Suprapubic skin (tissue), 4 donors: ENCODE data around the gene COL4A6. TPM values are rescaled to one million over a fixed set of nuclear protein-coding genes. Genes with fewer than 3 reads are reported as not detected.

Source experiments
- DNase-seq, 2 donors: peaks; one replicate each; pipeline ENCODE4 v3.0.0-alpha.2; 2019; ENCODE audit warnings: low spot score in 2 of 2
- H3K27ac ChIP-seq: fragments of 200-600 bp; sonication (generic); one replicate; pipeline ENCODE4 v1.5.1; 2019
- H3K27me3 ChIP-seq: fragments of 200-600 bp; sonication (generic); one replicate; pipeline ENCODE4 v1.5.1; 2019
- H3K36me3 ChIP-seq: fragments of 200-600 bp; sonication (generic); one replicate; pipeline ENCODE4 v1.5.1; 2019
- H3K4me1 ChIP-seq: fragments of 200-600 bp; sonication (generic); one replicate; pipeline ENCODE4 v1.5.1; 2019
- H3K4me3 ChIP-seq: fragments of 200-600 bp; sonication (generic); one replicate; pipeline ENCODE4 v1.5.1; 2019; ENCODE audit warnings: mild to moderate bottlenecking
- H3K9me3 ChIP-seq: fragments of 200-600 bp; sonication (generic); one replicate; pipeline ENCODE4 v1.5.1; 2019
- EP300 ChIP-seq: sonication (generic); formaldehyde crosslinking; IDR thresholded peaks from one replicate; pipeline ENCODE4 v1.6.1; 2017; ENCODE audit warnings: antibody characterized with exemption
- POLR2A ChIP-seq, 2 donors: fragments of 450-650 bp; IDR thresholded peaks; one replicate each; pipeline ENCODE4 v1.6.1; 2017; ENCODE audit warnings: antibody characterized with exemption in 2 of 2, mild to moderate bottlenecking in 2 of 2, moderate library complexity in 2 of 2
- POLR2AphosphoS5 ChIP-seq, 3 donors: sonication (generic); formaldehyde crosslinking; IDR thresholded peaks; one replicate each; pipeline ENCODE4 v1.6.1; 2017; ENCODE audit warnings: antibody characterized with exemption in 3 of 3
- WGBS: methylation state at CpG from one replicate; pipeline ENCODE4 v1.1.5; 2018; 5-methylcytosine and 5-hydroxymethylcytosine counted together
- total RNA-seq, 4 donors: library from RNA; depleted of rRNA; stranded (reverse); fragments of >200 nt; gene quantifications; one replicate each; pipeline ENCODE4 v1.1.0, GENCODE V29; 2016
- TF ChIP-seq, protein P1 (sequence below), 2 donors: fragments of 200-600 bp in 1 of 2; fragments of 450-650 bp in 1 of 2; sonication (generic) in 1 of 2; IDR thresholded peaks; one replicate each; pipeline ENCODE4 v1.5.1; 2016 to 2019; ENCODE audit warnings: antibody characterized with exemption in 2 of 2, mild to moderate bottlenecking in 1 of 2, moderate library complexity in 1 of 2

Gene COL4A6
- total RNA-seq, 4 donors from 2014 or later, result 14.9 to 20.7 (median 16.5) TPM

DNA sequence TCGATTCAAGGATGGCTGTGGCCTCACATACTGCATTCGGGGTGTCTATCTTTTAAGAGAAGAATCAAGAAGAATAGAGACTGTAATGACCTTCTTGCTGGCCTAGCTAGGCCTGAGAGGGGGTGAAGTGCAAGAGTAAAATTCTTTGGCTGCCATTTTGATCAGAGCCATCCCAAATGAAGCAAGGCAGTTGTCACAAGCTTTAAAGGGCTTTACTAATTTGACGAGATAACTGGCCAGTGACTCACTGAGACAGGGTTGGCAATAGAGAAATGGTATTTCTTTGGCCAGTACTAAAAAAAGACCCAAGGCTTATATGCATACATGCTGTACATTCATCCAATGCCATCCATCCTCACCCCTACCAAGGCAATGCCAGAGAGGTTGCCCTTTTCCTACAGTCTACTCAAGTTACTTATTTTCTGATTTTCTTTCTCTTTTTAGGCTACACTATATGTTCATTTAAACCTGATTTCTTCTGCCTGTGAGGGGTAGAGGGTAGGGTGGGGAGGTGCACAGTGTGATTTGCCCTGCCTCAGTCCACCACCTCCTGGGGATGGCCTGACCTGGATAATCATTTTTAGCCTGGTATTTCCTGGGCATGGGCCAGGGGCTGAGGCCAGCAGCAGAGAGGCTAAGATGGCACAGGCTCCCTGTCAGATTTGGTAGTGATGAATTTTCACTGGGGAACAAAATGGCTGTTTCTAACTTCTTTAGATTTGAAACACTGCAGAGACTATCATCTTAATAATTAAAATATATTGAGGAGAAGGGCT is 314.4 kb downstream of the COL4A6 start:
- 79% methylated on average over 3 of the region's 3 CpGs for WGBS

DNA sequence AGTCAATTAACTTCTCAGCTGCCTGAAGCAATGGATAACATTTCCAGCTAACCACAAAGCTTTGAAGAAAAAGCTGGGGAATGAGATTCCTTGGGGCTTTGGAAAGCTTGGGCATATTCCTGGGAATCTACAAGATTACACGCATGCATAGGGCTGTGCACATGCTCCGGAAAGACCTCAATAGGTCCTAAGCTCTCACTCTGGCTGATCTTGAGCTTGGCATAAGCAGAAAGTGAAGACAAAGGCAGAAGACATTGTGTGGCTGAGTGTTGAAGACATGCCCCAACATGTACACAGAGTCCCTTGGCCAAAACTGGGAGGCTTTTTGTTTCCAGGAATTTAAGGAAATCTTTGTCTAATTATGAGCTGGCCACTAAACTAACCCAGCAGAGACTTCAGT is 315.5 kb downstream of the COL4A6 start:
- 66% methylated on average over 2 of the region's 2 CpGs for WGBS
- Histone ChIP-seq H3K4me1 (peaks cover 5% of the 10 kb centered on the region), H3K4me3 (no peak overlapping the region), H3K36me3 (no peaks in the 10 kb centered on the region), H3K9me3 (no peaks in the 10 kb centered on the region), H3K27me3 (no peaks in the 10 kb centered on the region), H3K27ac (no peak overlapping the region)
- no peak for TF ChIP-seq POLR2A (IDR thresholded peaks at IDR 0.05)
- TF ChIP-seq POLR2AphosphoS5 (IDR thresholded peaks at IDR 0.05), result no peak
- TF ChIP-seq EP300, result no peak
- TF ChIP-seq, protein P1, sequence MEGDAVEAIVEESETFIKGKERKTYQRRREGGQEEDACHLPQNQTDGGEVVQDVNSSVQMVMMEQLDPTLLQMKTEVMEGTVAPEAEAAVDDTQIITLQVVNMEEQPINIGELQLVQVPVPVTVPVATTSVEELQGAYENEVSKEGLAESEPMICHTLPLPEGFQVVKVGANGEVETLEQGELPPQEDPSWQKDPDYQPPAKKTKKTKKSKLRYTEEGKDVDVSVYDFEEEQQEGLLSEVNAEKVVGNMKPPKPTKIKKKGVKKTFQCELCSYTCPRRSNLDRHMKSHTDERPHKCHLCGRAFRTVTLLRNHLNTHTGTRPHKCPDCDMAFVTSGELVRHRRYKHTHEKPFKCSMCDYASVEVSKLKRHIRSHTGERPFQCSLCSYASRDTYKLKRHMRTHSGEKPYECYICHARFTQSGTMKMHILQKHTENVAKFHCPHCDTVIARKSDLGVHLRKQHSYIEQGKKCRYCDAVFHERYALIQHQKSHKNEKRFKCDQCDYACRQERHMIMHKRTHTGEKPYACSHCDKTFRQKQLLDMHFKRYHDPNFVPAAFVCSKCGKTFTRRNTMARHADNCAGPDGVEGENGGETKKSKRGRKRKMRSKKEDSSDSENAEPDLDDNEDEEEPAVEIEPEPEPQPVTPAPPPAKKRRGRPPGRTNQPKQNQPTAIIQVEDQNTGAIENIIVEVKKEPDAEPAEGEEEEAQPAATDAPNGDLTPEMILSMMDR (IDR thresholded peaks at IDR 0.05), result no peak
- DNase-seq, result no peak

More for the DNA sequence above, 314.4 kb downstream of the COL4A6 start:
- no peak overlapping the region for H3K4me3 ChIP-seq
- DNase-seq, result no peak
- no peaks in the 10 kb centered on the region for H3K36me3 ChIP-seq
- no peak for TF ChIP-seq POLR2A (IDR thresholded peaks at IDR 0.05)
- no peaks in the 10 kb centered on the region for H3K27me3 ChIP-seq
- H3K9me3 ChIP-seq, result no peaks in the 10 kb centered on the region
- H3K4me1 ChIP-seq, result peaks cover 5% of the 10 kb centered on the region
- no peak overlapping the region for H3K27ac ChIP-seq

DNA sequence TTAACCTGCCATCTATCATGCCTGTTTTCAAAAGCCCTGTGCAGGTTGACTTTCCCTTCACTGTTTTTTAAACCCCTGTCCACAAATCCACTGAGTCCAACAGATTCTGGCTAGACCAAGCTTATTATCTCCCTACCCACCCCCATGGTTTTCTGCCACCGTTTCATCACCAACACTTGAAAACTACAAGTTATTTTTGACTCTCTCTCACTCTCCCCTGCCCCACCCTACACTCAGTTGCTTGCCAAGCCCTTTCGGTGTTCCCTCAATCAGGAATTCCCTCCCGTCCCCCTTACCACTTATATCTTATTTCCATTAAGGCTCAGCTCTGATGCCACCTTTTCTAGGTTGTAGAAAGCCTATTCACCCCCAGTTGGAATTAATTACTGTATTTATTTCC is 316.9 kb downstream of the COL4A6 start:
- Histone ChIP-seq H3K4me1 (peaks cover 5% of the 10 kb centered on the region), H3K4me3 (no peak overlapping the region), H3K36me3 (no peaks in the 10 kb centered on the region), H3K27ac (no peak overlapping the region), H3K27me3 (no peaks in the 10 kb centered on the region), H3K9me3 (no peaks in the 10 kb centered on the region)
- 29% methylated on average over 3 of the region's 3 CpGs for WGBS
- TF ChIP-seq POLR2A (IDR thresholded peaks at IDR 0.05) (no peak), EP300 (no peak), POLR2AphosphoS5 (IDR thresholded peaks at IDR 0.05) (no peak)
- TF ChIP-seq, protein P1 (IDR thresholded peaks at IDR 0.05), result no peak
- no peak for DNase-seq

DNA sequence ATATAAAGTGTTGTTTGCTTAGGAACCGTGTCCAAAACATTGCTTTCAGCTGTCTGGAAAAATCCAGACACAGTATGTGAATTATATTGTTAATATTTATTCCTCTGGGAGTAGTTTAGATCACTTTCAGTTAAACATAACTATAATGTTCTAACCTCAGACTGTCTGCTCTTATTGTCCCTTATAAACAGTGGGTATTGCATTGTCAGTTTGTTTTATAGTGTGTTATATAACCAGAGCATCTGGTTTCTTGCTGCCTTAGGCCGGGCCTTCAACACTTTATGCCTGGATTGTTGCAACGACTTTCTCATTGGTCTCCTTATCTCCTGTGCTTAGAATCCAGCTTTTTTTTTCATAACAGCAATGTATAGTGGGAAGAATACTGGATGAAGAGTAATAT is 320.2 kb downstream of the COL4A6 start:
- Histone ChIP-seq H3K27ac (no peak overlapping the region), H3K36me3 (no peaks in the 10 kb centered on the region), H3K4me1 (peaks cover 3% of the 10 kb centered on the region), H3K27me3 (no peaks in the 10 kb centered on the region), H3K4me3 (no peak overlapping the region), H3K9me3 (no peaks in the 10 kb centered on the region)
- TF ChIP-seq POLR2AphosphoS5 (IDR thresholded peaks at IDR 0.05) (no peak), EP300 (no peak), POLR2A (IDR thresholded peaks at IDR 0.05) (no peak)
- TF ChIP-seq, protein P1 (IDR thresholded peaks at IDR 0.05), result no peak
- DNase-seq, result no peak
- WGBS, result 64% methylated on average over 3 of the region's 3 CpGs

DNA sequence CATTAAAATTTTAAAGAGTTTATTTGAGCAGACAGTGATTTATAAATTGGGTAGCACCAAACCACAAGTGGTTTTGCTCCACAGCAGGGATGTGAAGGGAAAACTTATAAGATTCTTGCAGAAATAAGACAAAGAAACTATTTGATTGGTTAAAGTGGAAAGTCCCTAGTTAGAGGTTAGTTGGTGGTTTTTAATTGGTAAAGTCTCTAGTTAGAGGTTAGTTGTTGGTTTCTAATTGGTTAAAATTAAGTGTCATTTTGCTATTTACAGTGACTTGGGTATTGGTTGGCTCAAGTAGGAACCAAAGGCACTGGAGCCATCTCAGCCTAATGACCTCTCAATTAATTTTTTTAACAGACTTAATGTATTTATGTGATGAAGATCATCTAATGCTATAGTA is 323.7 kb downstream of the COL4A6 start:
- Histone ChIP-seq H3K4me1 (no peaks in the 10 kb centered on the region), H3K27me3 (no peaks in the 10 kb centered on the region)
- DNase-seq, result no peak

More for the DNA sequence above, 323.7 kb downstream of the COL4A6 start:
- Histone ChIP-seq H3K9me3 (no peaks in the 10 kb centered on the region), H3K27ac (no peak overlapping the region), H3K36me3 (no peaks in the 10 kb centered on the region), H3K4me3 (no peak overlapping the region)
- TF ChIP-seq, protein P1 (IDR thresholded peaks at IDR 0.05), result no peak
- TF ChIP-seq POLR2AphosphoS5 (IDR thresholded peaks at IDR 0.05) (no peak), POLR2A (IDR thresholded peaks at IDR 0.05) (no peak), EP300 (no peak)

Other genes starting within 250 kb of the COL4A6 start
- 100 to 1,000 TPM in 1 of 4 donors, 10 to 100 TPM in 3; 52.3 to 151 (median 60.2) TPM for gene COL4A5, start 1.4 kb upstream of the COL4A6 start, total RNA-seq